Measurements from ENCODE around the gene WIPF1.

- TF ChIP-seq POLR2A (IDR thresholded peaks at IDR 0.05; ENCODE audit: low read depth, low read length) (no peak), POLR2AphosphoS5 (IDR thresholded peaks at IDR 0.05; ENCODE audit: low read depth, low read length) (no peak), TAF1 (IDR thresholded peaks at IDR 0.05; ENCODE audit: borderline replicate concordance, low read depth, low read length) (no peak)
Observed at GRCh38 chr2:174566871-174567270, 30.7 kb downstream of the WIPF1 start.
